Fibroblast of peridontal ligament (primary cell): ENCODE data around the gene SESTD1.
A peak's percentile ranks its signal among the peaks of the same experiment; 100 is the strongest.
"Not testable (repeated sequence)": the region's sequence is repeated elsewhere in the genome, so short reads cannot be mapped to it uniquely, and the experiment has no call there.

ENCODE experiments used
- DNase-seq: peaks from one replicate; pipeline ENCODE4 v3.0.0-alpha.2; 2010; ENCODE audit errors: extremely low read depth

Gene SESTD1

GRCh38 chr2:179268277-179268925 is 3.8 kb upstream of the SESTD1 start:
- DNase-seq, result peak; percentile 72

DNA sequence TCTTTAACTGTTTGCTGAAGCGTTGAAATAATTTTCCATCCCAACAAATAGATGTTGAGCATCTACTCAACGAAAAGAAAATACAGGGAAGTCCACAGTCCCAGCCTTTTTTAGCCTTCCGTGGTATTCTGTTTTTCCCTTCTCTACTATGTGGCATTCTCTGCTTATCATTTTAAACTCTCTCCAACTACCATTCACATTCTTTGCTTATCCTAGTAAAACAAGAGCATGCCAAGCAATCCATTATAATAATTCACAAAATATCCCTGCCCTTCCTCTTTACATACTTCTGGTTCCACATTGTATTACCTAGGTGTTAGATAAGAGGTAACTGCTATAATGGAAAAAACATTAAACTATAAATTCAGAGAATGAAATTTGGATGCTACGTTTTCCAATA is 1.6 kb upstream of the SESTD1 start:
- DNase-seq, result no peak

DNA sequence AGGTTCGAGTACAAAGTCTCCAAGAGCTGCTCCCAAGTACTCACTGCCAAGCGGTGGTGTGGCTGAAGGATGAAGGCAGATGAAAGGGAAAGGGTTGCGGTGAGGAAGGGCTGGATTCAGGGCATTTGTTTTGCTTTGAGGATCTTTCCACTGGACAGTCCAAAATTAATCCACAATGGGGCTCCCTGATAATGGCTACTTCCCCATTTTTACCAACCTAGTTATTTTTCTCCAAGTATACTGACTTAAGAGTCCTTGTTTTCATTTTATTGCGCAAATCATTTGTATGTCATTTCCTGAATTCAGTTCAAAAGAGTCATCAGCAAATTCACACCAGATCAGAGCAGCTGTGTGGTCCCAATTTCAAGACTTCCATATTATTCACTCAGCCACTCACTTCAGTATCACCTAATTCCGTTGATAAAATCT is 464 bp upstream of the SESTD1 start:
- peak; percentile 60 for DNase-seq

GRCh38 chr2:179263446-179264367 is 925 bp downstream of the SESTD1 start:
- peak; percentile 70 for DNase-seq

DNA sequence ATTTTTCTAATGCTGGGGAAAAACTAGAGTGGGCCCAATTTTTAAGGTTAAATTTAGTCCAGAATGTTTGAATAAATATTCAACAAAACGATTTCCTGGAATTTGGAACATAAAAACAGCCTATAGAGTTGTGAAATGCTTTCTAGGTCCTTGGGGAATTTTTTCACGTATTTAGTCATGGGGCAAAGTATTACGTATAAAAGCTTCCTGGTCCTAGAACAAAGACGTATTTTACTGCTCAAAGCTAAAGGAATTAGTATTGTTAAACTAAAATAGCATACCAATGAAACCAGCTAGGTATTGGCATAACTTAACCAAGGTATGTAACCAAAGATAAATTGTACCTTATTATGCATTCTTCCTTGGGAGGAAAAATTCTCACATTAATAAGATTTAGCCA is 1.6 kb downstream of the SESTD1 start:
- DNase-seq, result peak; percentile 91

- peak; percentile 30 for DNase-seq
Observed at GRCh38 chr2:179262077-179262660, 2.5 kb downstream of the SESTD1 start.

DNA sequence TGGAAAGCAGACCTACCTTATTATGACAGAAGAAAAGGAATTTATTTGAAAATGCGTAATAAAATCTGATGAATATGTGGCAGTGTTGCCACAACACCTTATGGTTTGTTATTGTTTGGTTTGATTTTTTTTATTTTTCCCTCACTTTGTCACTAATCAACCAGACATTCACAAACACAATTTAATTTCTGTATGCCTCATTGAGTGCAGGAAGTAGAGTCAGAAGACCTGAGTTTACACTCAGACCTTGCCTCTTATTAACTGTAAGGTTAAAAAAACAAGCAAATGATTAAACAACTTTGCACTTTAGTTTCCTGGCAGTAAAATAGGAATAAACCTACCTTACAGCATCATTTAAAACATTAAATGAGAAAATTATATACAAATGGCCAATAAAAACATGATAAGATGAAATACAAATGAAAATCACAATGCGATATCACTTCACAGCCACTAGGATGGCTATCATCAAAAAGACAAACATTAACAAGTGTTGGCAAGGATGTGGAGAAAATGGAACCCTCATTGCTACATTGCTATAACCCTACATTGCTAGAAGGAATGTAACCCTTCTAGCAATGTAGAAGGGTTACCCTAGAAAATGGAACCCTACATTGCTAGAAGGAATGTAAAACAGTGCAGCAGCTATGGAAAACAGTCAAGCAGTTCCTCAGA is 3.3 kb downstream of the SESTD1 start:
- no peak for DNase-seq

GRCh38 chr2:179260224-179260623 is 4.4 kb downstream of the SESTD1 start:
- no peak for DNase-seq

GRCh38 chr2:179255129-179255528 is 9.5 kb downstream of the SESTD1 start:
- DNase-seq, result no peak

DNA sequence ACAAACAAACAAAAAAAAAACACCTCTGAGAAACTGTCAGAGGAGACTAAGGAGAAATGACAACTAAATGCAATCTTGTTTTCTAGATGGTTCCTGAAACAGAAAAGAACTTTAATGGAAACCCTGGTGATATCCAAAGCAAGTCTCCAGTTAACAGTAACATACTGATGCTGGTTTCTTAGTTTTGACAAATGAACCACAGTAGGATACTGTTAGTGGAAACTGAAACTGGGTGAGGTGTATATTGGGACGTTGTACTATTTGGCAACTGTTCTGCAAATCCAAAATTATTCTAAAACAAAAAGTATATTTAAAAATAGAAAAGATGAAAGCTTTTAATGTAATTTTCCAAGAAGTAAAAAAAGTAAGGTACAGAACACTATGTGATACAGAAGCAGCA is 11.4 kb downstream of the SESTD1 start:
- peak; percentile 28 for DNase-seq

GRCh38 chr2:179252423-179252822 is 12.2 kb downstream of the SESTD1 start:
- DNase-seq, result no peak

DNA sequence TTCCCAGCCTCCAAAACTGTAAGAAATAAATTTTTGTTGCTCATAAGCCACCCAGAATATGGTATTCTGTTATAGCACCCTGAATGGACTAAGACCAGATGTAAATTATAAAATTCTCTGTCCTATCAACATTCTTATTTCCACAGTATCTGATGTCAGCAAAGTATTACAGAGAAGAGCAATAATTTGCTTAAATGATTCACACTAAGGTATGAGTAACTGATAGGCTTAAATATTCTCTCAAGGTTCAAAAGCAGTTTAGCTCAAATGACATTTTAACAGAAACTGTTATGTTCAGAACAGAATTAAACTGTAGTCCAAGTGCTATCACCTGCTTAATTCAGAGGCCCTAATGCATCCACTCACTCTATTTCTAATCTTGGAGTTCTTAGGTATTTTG is 12.8 kb downstream of the SESTD1 start:
- DNase-seq, result no peak

DNA sequence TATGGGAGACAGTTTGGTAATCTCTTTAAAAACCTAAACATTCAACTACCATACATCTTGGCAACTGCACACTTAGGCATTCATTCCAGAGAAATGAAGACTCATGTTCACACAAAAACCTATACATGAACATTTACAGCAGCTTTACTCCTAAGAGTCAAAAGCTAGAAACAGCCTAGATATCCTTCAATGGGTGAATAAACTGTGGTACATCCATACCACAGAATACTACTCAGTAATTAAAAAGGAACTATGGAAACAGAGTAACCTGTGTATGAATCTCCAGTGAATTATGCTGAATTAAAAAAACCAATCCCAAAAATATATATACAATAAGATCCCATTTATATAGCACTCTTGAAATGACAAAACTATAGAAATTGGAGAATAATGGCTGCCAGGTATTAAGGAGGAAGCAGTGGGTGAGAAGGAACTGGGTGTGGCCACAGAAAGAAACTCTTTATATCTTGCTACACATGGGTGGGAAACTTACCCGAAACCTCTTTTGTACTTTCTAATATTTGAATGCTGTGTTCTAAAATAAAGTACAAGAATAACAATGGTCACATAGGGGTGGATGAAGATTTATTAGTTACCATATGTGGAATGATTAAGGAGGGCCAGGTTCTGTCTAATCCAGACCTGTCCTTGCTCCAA is 13.7 kb downstream of the SESTD1 start:
- no peak for DNase-seq

DNA sequence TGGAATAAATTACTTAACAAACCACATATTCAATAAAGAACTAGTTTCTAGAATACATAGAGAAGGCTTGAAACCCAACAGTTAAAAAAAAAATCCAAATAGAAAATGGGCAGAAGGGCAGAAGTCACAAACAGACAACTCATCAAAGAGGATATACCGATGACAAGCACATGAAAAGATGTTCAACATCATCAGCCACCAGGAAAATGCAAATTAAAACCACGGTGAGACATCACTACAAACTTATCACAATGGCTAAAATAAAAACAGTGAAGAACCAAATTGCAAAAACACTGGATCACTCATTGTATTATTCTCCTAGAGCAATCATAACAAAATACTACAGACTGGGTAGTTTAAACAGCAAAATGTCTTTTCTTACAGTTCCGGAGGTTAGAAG is 14.5 kb downstream of the SESTD1 start:
- DNase-seq, result no peak

DNA sequence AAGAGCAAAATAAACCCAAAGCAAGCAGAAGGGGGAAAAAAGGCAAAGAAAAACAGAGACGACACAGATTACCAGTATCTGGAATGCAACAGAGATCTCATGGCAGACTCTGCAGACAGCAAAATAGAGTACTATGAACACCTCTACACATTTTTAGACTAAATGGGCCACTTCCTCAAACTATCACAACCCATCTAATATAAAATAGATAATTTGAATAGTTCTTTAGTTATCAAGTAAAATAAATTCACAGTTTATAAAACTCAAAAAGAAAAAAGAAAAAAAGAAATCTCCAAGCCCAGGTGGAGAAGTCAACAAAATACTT is 16.6 kb downstream of the SESTD1 start:
- DNase-seq, result no peak

DNA sequence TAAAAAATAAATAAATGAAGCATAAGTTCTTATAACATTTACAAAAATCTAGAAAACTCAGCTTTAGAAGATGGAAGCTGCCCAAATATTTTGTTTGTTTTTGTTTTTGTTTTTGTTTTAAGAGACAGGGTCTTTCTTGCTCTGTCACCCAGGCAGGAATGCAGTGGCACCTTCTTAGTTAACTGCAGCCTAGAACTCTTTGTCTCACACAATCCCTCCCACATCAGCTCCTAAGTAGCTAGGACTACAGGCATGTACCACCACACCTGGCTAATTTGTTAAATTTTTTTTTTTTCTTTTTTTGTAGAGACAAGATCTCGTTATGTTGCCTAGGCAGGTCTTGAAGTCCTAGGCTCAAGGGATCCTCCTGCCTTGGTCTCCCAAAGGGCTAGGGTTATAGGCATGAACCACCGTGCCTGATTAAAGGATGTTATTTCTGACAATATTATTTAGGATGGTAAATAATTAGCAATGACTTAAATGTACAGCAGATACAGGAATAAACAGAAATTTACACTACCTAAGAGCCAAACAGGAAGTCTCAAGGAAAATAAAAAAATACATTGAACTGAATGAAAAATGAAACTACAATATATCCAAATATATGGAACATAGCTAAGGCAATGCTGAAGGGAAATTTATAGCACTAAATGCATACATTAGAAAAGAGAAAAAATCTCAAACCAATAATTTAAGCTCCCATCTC is 17.2 kb downstream of the SESTD1 start:
- no peak for DNase-seq

GRCh38 chr2:179245843-179246242 is 18.8 kb downstream of the SESTD1 start:
- not testable (repeated sequence) for DNase-seq

- no peak for DNase-seq
Observed at GRCh38 chr2:179243046-179243445, 21.6 kb downstream of the SESTD1 start.

- DNase-seq, result no peak
Observed at GRCh38 chr2:179240481-179241451, 23.9 kb downstream of the SESTD1 start.

DNA sequence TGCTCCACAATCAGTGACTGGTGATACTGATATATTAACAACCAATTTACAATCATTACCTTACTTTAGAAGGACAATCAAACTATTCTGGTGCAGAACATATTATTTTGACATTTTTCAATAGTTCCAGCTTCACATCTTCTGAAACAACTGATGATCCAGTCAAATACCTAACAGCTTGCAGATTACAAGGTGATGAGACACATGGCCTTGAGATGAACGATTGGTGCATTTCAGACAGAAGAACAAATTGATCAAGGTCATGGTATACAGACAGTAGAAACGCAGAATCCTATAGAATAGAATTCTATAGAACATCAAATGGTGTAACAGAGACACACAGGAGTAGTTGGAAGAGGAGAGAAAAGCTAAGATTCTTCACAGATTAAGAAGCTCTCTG is 24.8 kb downstream of the SESTD1 start:
- no peak for DNase-seq
